ENCODE data around the gene SVIL. TPM values are rescaled to one million over a fixed set of nuclear protein-coding genes. Genes with fewer than 3 reads are reported as not detected.

Gene SVIL
- polyA plus RNA-seq, 1 donor (not counting 4 experiments of a cell fraction or from before 2014, with no cell fraction given): 16.2 TPM

GRCh38 chr10:29579455-29579970 lies 55.3 kb downstream of the SVIL start:
- dilution Hi-C loops (cut with MboI; ENCODE audit: extremely low pct_ligation_motif_present, low sequenced_read_pairs): no loop called here

GRCh38 chr10:29578457-29578856 lies 56.3 kb downstream of the SVIL start:
- no peaks in the 10 kb centered on the region for H3K27me3 ChIP-seq (ENCODE audit: control insufficient read depth, extremely low read depth, insufficient read depth, low read length)
- H3K4me3 ChIP-seq (ENCODE audit: control insufficient read depth in 2 of 3, extremely low read depth in 1 of 3, insufficient read depth in 2 of 3, low read depth in 1 of 3, low read length in 3 of 3): no peak overlapping the region
- no peak for DNase-seq (ENCODE audit: low read depth, low spot score)
- H3K4me1 ChIP-seq (ENCODE audit: control insufficient read depth, extremely low read depth, insufficient read depth, low read length): peaks cover 27% of the 10 kb centered on the region
- peaks cover 3% of the 10 kb centered on the region for H3K9me1 ChIP-seq (ENCODE audit: control insufficient read depth, extremely low read depth, insufficient read depth, low read length)
- no peak overlapping the region for H2AFZ ChIP-seq (ENCODE audit: control insufficient read depth, low read length)
- no peak overlapping the region for H3K4me2 ChIP-seq (ENCODE audit: control insufficient read depth, extremely low read depth, insufficient read depth, low read depth, low read length)
- no peaks in the 10 kb centered on the region for H3K9me3 ChIP-seq (ENCODE audit: control insufficient read depth, low read depth, low read length)
- dilution Hi-C loops (cut with MboI; ENCODE audit: extremely low pct_ligation_motif_present, low sequenced_read_pairs): no loop called here
- TF ChIP-seq CTCF (optimal IDR thresholded peaks at IDR 0.05 in 1 of 3, IDR thresholded peaks at IDR 0.05 in 1 of 3, conservative IDR thresholded peaks at IDR 0.05 in 1 of 3; ENCODE audit: extremely low read depth in 1 of 3, insufficient read depth in 2 of 3, low read length in 3 of 3) (no peak), EZH2 (IDR thresholded peaks at IDR 0.05; ENCODE audit: low read length) (no peak)
- no peaks in the 10 kb centered on the region for H4K20me1 ChIP-seq (ENCODE audit: control insufficient read depth, extremely low read depth, insufficient read depth, low read length)
- peaks cover 0 to 3% of the 10 kb centered on the region in 2 experiments for H3K36me3 ChIP-seq (ENCODE audit: control insufficient read depth in 2 of 2, extremely low read depth in 1 of 2, insufficient read depth in 2 of 2, low read length in 2 of 2)
- H3K27ac ChIP-seq (ENCODE audit: control insufficient read depth, insufficient read depth, low read length): no peak overlapping the region
- H3K79me2 ChIP-seq (ENCODE audit: control insufficient read depth, insufficient read depth, low read length): peaks cover 2% of the 10 kb centered on the region
- H3K9ac ChIP-seq (ENCODE audit: control insufficient read depth, extremely low read depth, insufficient read depth, low read length): no peak overlapping the region
- no peak for FAIRE-seq

More at GRCh38 chr10:29579455-29579970, 55.3 kb downstream of the SVIL start:
- no peak for FAIRE-seq
- Histone ChIP-seq H2AFZ (ENCODE audit: control insufficient read depth, low read length) (no peak overlapping the region), H3K4me2 (ENCODE audit: control insufficient read depth, extremely low read depth, insufficient read depth, low read depth, low read length) (no peak overlapping the region), H3K27ac (ENCODE audit: control insufficient read depth, insufficient read depth, low read length) (no peak overlapping the region), H3K4me1 (ENCODE audit: control insufficient read depth, extremely low read depth, insufficient read depth, low read length) (peaks cover 32% of the 10 kb centered on the region), H3K9me1 (ENCODE audit: control insufficient read depth, extremely low read depth, insufficient read depth, low read length) (peaks cover 3% of the 10 kb centered on the region), H3K4me3 (ENCODE audit: control insufficient read depth in 2 of 3, extremely low read depth in 1 of 3, insufficient read depth in 2 of 3, low read depth in 1 of 3, low read length in 3 of 3) (no peak overlapping the region), H3K9me3 (ENCODE audit: control insufficient read depth, low read depth, low read length) (no peaks in the 10 kb centered on the region), H3K79me2 (ENCODE audit: control insufficient read depth, insufficient read depth, low read length) (peaks cover 9% of the 10 kb centered on the region), H3K9ac (ENCODE audit: control insufficient read depth, extremely low read depth, insufficient read depth, low read length) (no peak overlapping the region), H4K20me1 (ENCODE audit: control insufficient read depth, extremely low read depth, insufficient read depth, low read length) (no peaks in the 10 kb centered on the region), H3K27me3 (ENCODE audit: control insufficient read depth, extremely low read depth, insufficient read depth, low read length) (no peaks in the 10 kb centered on the region), H3K36me3 (ENCODE audit: control insufficient read depth in 2 of 2, extremely low read depth in 1 of 2, insufficient read depth in 2 of 2, low read length in 2 of 2) (peaks cover 0 to 3% of the 10 kb centered on the region in 2 experiments)
- no peak for TF ChIP-seq CTCF (optimal IDR thresholded peaks at IDR 0.05 in 1 of 3, IDR thresholded peaks at IDR 0.05 in 1 of 3, conservative IDR thresholded peaks at IDR 0.05 in 1 of 3; ENCODE audit: extremely low read depth in 1 of 3, insufficient read depth in 2 of 3, low read length in 3 of 3)
- no peak for TF ChIP-seq EZH2 (IDR thresholded peaks at IDR 0.05; ENCODE audit: low read length)
- DNase-seq (ENCODE audit: low read depth, low spot score): no peak

Data from keratinocyte (primary cell).